Measurements from ENCODE around the gene BCKDHB. TPM values are rescaled to one million over a fixed set of nuclear protein-coding genes. Genes with fewer than 3 reads are reported as not detected.

BCKDHB gene
- total RNA-seq, 2 donors from 2014 or later = 19.0 to 33.0 TPM

- H3K36me3 ChIP-seq = no peaks in the 10 kb centered on the region
- DNase-seq (ENCODE audit: low spot score) = no peak
- no peak overlapping the region for H3K4me3 ChIP-seq
- TF ChIP-seq POLR2AphosphoS5 (IDR thresholded peaks at IDR 0.05) (no peak), POLR2A (IDR thresholded peaks at IDR 0.05) (no peak), CTCF (IDR thresholded peaks at IDR 0.05) (no peak)
- H3K27ac ChIP-seq = no peak overlapping the region
- intact Hi-C loops (cut with DNase I) = no loop called here
- H3K9me3 ChIP-seq = no peaks in the 10 kb centered on the region
- no peaks in the 10 kb centered on the region for H3K27me3 ChIP-seq (replicated peaks; ENCODE audit: insufficient read depth)
- WGBS = 85% methylated on average over 2 of the region's 2 CpGs
- H3K4me1 ChIP-seq (replicated peaks) = no peaks in the 10 kb centered on the region
These were observed 170.4 kb downstream of the BCKDHB start for GRCh38 chr6:80276861-80277260.

- H3K4me3 ChIP-seq = no peak overlapping the region
These were observed 171.0 kb downstream of the BCKDHB start for GRCh38 chr6:80277501-80277900.

GRCh38 chr6:80280262-80281010 is 174.0 kb downstream of the BCKDHB start:
- Histone ChIP-seq H3K4me3 (no peak overlapping the region), H3K9me3 (no peaks in the 10 kb centered on the region), H3K27ac (no peak overlapping the region), H3K4me1 (replicated peaks) (no peaks in the 10 kb centered on the region), H3K36me3 (no peaks in the 10 kb centered on the region), H3K27me3 (replicated peaks; ENCODE audit: insufficient read depth) (no peaks in the 10 kb centered on the region)
- WGBS = 88% methylated on average over 2 of the region's 2 CpGs
- no peak for DNase-seq (ENCODE audit: low spot score)
- intact Hi-C loops (cut with DNase I) = no loop called here
- TF ChIP-seq POLR2A (IDR thresholded peaks at IDR 0.05) (no peak), POLR2AphosphoS5 (IDR thresholded peaks at IDR 0.05) (no peak), CTCF (IDR thresholded peaks at IDR 0.05) (no peak)

More at GRCh38 chr6:80277501-80277900, 171.0 kb downstream of the BCKDHB start:
- no peaks in the 10 kb centered on the region for H3K4me1 ChIP-seq (replicated peaks)
- TF ChIP-seq POLR2AphosphoS5 (IDR thresholded peaks at IDR 0.05) (no peak), CTCF (IDR thresholded peaks at IDR 0.05) (no peak), POLR2A (IDR thresholded peaks at IDR 0.05) (no peak)
- no peak overlapping the region for H3K27ac ChIP-seq
- no peaks in the 10 kb centered on the region for H3K9me3 ChIP-seq
- H3K27me3 ChIP-seq (replicated peaks; ENCODE audit: insufficient read depth) = no peaks in the 10 kb centered on the region
- intact Hi-C loops (cut with DNase I) = no loop called here
- DNase-seq (ENCODE audit: low spot score) = no peak
- no peaks in the 10 kb centered on the region for H3K36me3 ChIP-seq
- WGBS = 100% methylated on average over 1 of the region's 1 CpG

GRCh38 chr6:80282913-80283554 is 176.6 kb downstream of the BCKDHB start:
- no peaks in the 10 kb centered on the region for H3K36me3 ChIP-seq
- no peaks in the 10 kb centered on the region for H3K27me3 ChIP-seq (replicated peaks; ENCODE audit: insufficient read depth)
- H3K9me3 ChIP-seq = no peaks in the 10 kb centered on the region
- no peak overlapping the region for H3K27ac ChIP-seq
- no peak for TF ChIP-seq POLR2A (IDR thresholded peaks at IDR 0.05)
- no peak for TF ChIP-seq POLR2AphosphoS5 (IDR thresholded peaks at IDR 0.05)
- no peak for TF ChIP-seq CTCF (IDR thresholded peaks at IDR 0.05)
- intact Hi-C loops (cut with DNase I) = no loop called here
- DNase-seq (ENCODE audit: low spot score) = no peak
- no peaks in the 10 kb centered on the region for H3K4me1 ChIP-seq (replicated peaks)
- no peak overlapping the region for H3K4me3 ChIP-seq
- 93% methylated on average over 2 of the region's 2 CpGs for WGBS

GRCh38 chr6:80287112-80287511 is 180.6 kb downstream of the BCKDHB start:
- no peak for TF ChIP-seq POLR2A (IDR thresholded peaks at IDR 0.05)
- TF ChIP-seq POLR2AphosphoS5 (IDR thresholded peaks at IDR 0.05) = no peak
- TF ChIP-seq CTCF (IDR thresholded peaks at IDR 0.05) = no peak
- DNase-seq (ENCODE audit: low spot score) = no peak
- intact Hi-C loops (cut with DNase I) = no loop called here
- Histone ChIP-seq H3K9me3 (no peaks in the 10 kb centered on the region), H3K36me3 (no peaks in the 10 kb centered on the region), H3K27ac (no peak overlapping the region), H3K4me3 (no peak overlapping the region), H3K27me3 (replicated peaks; ENCODE audit: insufficient read depth) (no peaks in the 10 kb centered on the region), H3K4me1 (replicated peaks) (no peaks in the 10 kb centered on the region)

All from prostate gland (tissue), 2 donors.